Measurements from ENCODE around the gene FAU.

The FAU gene

GRCh38 chr11:65113361-65113756, 8.6 kb downstream of the FAU start:
- Histone ChIP-seq H3K4me1 (ENCODE audit: insufficient read depth, insufficient read length) (peaks cover 22% of the 10 kb centered on the region), H3K4me3 (ENCODE audit: insufficient read length, low read depth) (peak overlapping the region; percentile 78), H3K36me3 (ENCODE audit: insufficient read depth, insufficient read length, low read length) (peaks cover 55% of the 10 kb centered on the region), H3K9me3 (ENCODE audit: insufficient read depth, low read length) (no peaks in the 10 kb centered on the region), H3K9ac (ENCODE audit: insufficient read length, low read depth) (peak overlapping the region; percentile 74), H3K27me3 (ENCODE audit: insufficient read depth, insufficient read length) (no peaks in the 10 kb centered on the region)
- DNase-seq (ENCODE audit: low read depth, low spot score) = no peak
- TF ChIP-seq SUZ12 (IDR thresholded peaks at IDR 0.05; ENCODE audit: extremely low read depth, insufficient read depth, insufficient read length) (no peak), YY1 (IDR thresholded peaks at IDR 0.05; ENCODE audit: insufficient read depth, insufficient read length) (no peak), ZNF274 (IDR thresholded peaks at IDR 0.05; ENCODE audit: low read depth, low read length) (no peak)

DNA sequence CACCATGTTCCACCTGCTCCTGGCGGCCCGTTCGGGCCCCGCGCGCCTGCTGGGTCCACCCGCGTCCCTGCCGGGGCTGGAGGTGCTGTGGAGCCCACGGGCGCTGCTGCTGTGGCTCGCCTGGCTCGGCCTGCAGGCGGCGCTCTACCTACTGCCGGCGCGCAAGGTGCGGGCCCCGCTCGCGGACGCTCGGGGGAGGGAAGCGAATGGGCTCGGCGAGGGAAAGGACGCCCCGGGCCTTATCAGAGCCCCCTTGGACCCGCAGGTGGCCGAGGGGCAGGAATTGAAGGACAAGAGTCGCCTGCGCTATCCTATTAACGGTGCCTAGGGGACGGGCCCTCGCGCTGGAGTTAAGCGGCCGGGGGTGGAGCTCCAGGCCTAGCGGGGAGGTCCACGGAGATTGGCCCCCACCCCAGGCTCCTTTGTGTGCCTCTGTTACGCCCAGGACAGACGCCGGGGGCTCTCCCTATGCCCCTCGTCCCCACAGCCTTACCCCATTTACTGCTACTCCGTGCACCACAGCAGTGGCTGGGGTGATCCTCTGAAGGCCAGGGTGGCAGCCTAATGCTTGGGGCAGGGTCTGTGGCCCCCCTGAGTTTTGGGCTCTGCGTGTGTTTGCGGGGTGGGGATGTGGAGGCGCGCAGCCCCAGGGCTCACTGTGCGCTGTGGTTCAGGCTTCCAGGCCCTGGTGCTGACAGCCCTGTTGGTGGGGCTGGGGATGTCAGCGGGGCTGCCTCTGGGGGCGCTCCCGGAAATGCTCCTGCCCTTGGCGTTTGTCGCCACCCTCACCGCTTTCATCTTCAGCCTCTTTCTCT, 9.2 kb downstream of the FAU start:
- TF ChIP-seq YY1 (IDR thresholded peaks at IDR 0.05; ENCODE audit: insufficient read depth, insufficient read length) = no peak
- TF ChIP-seq ZNF274 (IDR thresholded peaks at IDR 0.05; ENCODE audit: low read depth, low read length) = no peak
- no peak for TF ChIP-seq SUZ12 (IDR thresholded peaks at IDR 0.05; ENCODE audit: extremely low read depth, insufficient read depth, insufficient read length)
- peak overlapping the region; percentile 74 for H3K9ac ChIP-seq (ENCODE audit: insufficient read length, low read depth)
- peaks cover 53% of the 10 kb centered on the region for H3K36me3 ChIP-seq (ENCODE audit: insufficient read depth, insufficient read length, low read length)
- H3K9me3 ChIP-seq (ENCODE audit: insufficient read depth, low read length) = no peaks in the 10 kb centered on the region
- no peak for DNase-seq (ENCODE audit: low read depth, low spot score)
- H3K4me1 ChIP-seq (ENCODE audit: insufficient read depth, insufficient read length) = peaks cover 22% of the 10 kb centered on the region
- peak overlapping the region; percentile 78 for H3K4me3 ChIP-seq (ENCODE audit: insufficient read length, low read depth)
- no peaks in the 10 kb centered on the region for H3K27me3 ChIP-seq (ENCODE audit: insufficient read depth, insufficient read length)

DNA sequence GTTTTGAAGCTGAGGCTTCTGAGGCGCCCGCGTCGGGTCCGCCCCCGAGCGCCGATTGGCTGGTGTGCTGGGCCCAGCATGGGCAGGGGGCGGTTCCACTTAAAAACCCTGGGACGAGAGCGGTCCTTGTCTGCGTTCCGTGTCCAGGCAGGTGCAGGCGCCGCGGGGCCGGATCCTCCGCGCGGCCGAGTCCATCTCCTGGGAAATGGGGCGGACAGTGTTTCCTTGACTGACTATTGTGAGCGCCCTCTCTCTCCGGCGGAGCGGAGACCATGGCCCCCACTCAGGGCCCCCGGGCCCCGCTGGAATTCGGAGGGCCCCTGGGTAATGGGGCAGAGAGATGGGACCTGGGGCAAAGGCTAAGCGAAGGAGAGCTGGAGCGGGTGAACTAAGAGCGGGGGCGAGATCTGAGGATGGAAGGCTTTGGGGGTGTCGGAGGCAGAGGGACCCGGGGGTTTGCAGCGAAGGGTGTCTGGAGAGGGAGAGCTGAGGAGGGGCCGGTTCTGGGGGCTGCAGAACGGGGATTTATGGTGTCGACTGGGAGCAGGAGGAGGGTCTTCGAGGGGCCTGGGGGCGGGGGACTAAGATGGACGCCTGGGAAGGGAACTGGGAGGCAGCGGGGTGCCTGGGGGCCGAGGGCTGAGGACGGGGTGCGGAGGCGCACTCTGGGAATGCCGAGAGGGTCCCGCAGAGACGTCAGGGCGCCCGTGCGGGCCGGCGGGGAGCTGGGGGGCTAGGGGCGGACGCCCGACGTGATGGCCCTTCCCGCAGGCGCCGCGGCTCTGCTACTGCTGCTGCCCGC, 10.0 kb downstream of the FAU start, which contains the start of gene TM7SF2:
TSS of gene TM7SF2 (plus strand) at position 129 of the 802 bp plus-strand sequence. CDS start at position 273, 144 bp downstream.
- Histone ChIP-seq H3K9me3 (ENCODE audit: insufficient read depth, low read length) (no peaks in the 10 kb centered on the region), H3K36me3 (ENCODE audit: insufficient read depth, insufficient read length, low read length) (peaks cover 61% of the 10 kb centered on the region), H3K27me3 (ENCODE audit: insufficient read depth, insufficient read length) (no peaks in the 10 kb centered on the region), H3K4me3 (ENCODE audit: insufficient read length, low read depth) (peak within 1 kb of the TSS; percentile 78), H3K9ac (ENCODE audit: insufficient read length, low read depth) (peak within 1 kb of the TSS; percentile 74), H3K4me1 (ENCODE audit: insufficient read depth, insufficient read length) (peaks cover 22% of the 10 kb centered on the region)
- DNase-seq (ENCODE audit: low read depth, low spot score) = peak; percentile 94
- TF ChIP-seq ZNF274 (IDR thresholded peaks at IDR 0.05; ENCODE audit: low read depth, low read length) (no peak), SUZ12 (IDR thresholded peaks at IDR 0.05; ENCODE audit: extremely low read depth, insufficient read depth, insufficient read length) (no peak), YY1 (IDR thresholded peaks at IDR 0.05; ENCODE audit: insufficient read depth, insufficient read length) (no peak)

- Histone ChIP-seq H3K9me3 (ENCODE audit: insufficient read depth, low read length) (no peaks in the 10 kb centered on the region), H3K9ac (ENCODE audit: insufficient read length, low read depth) (peak overlapping the region; percentile 46), H3K27me3 (ENCODE audit: insufficient read depth, insufficient read length) (no peaks in the 10 kb centered on the region), H3K36me3 (ENCODE audit: insufficient read depth, insufficient read length, low read length) (peaks cover 56% of the 10 kb centered on the region), H3K4me3 (ENCODE audit: insufficient read length, low read depth) (peak overlapping the region; percentile 78), H3K4me1 (ENCODE audit: insufficient read depth, insufficient read length) (peaks cover 18% of the 10 kb centered on the region)
- TF ChIP-seq YY1 (IDR thresholded peaks at IDR 0.05; ENCODE audit: insufficient read depth, insufficient read length) (no peak), SUZ12 (IDR thresholded peaks at IDR 0.05; ENCODE audit: extremely low read depth, insufficient read depth, insufficient read length) (no peak)
- no peak for DNase-seq (ENCODE audit: low read depth, low spot score)
Observed at GRCh38 chr11:65111159-65111743, 10.7 kb downstream of the FAU start.

- Histone ChIP-seq H3K9ac (ENCODE audit: insufficient read length, low read depth) (peak overlapping the region; percentile 54), H3K4me1 (ENCODE audit: insufficient read depth, insufficient read length) (peaks cover 14% of the 10 kb centered on the region), H3K36me3 (ENCODE audit: insufficient read depth, insufficient read length, low read length) (peaks cover 56% of the 10 kb centered on the region), H3K9me3 (ENCODE audit: insufficient read depth, low read length) (no peaks in the 10 kb centered on the region), H3K27me3 (ENCODE audit: insufficient read depth, insufficient read length) (no peaks in the 10 kb centered on the region), H3K4me3 (ENCODE audit: insufficient read length, low read depth) (no peak overlapping the region)
- TF ChIP-seq ZNF274 (IDR thresholded peaks at IDR 0.05; ENCODE audit: low read depth, low read length) (no peak), SUZ12 (IDR thresholded peaks at IDR 0.05; ENCODE audit: extremely low read depth, insufficient read depth, insufficient read length) (no peak), YY1 (IDR thresholded peaks at IDR 0.05; ENCODE audit: insufficient read depth, insufficient read length) (no peak)
- DNase-seq (ENCODE audit: low read depth, low spot score) = peak; percentile 79
Observed at GRCh38 chr11:65110354-65110861, 11.5 kb downstream of the FAU start.

DNA sequence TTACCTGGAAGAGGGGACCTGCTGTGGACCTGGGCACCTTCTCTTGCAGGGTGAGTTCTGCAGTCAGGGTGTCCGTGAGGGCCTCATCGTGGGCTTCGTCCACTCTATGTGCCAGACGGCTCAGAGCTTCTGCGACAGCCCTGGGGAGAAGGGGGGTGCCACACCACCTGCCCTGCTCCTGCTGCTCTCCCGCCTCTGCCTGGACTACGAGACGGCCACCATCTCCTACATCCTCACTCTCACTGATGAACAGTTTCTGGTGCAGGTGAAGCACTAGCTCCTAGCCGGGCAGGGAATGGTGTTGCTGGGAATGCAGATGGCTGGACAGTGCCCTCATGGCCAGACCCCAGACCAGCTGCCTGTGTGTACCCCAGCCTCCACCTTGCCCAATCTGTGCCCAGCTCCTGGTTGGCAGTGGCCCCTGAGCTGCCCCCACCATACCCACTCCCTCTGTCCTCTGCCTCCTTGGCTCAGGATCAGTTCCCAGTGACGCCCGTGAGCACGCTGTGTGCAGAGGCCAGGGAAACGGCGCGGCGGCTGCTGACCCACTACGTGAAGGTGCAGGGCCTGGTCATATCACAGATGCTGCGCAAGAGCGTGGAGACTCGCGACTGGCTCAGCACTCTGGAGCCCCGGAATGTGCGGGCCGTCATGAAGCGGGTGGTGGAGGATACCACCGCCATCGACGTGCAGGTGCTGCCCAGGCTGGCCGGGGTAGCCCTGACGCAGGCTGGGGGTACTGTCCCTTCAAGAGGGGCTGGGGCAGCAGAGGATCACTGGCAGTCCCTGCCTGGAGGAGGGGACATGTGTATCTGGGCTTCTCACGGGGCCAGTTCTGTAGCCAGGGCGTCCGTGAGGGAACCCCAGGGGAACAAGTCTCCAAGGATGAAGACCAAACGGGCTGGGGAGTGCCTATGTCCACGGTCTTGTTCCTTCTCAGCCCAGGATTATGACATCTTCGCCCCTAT, 12.4 kb downstream of the FAU start:
- no peak for DNase-seq (ENCODE audit: low read depth, low spot score)
- H3K27me3 ChIP-seq (ENCODE audit: insufficient read depth, insufficient read length) = no peaks in the 10 kb centered on the region
- H3K9me3 ChIP-seq (ENCODE audit: insufficient read depth, low read length) = no peaks in the 10 kb centered on the region
- TF ChIP-seq SUZ12 (IDR thresholded peaks at IDR 0.05; ENCODE audit: extremely low read depth, insufficient read depth, insufficient read length) = no peak
- no peak for TF ChIP-seq YY1 (IDR thresholded peaks at IDR 0.05; ENCODE audit: insufficient read depth, insufficient read length)
- no peak for TF ChIP-seq ZNF274 (IDR thresholded peaks at IDR 0.05; ENCODE audit: low read depth, low read length)
- H3K4me3 ChIP-seq (ENCODE audit: insufficient read length, low read depth) = no peak overlapping the region
- no peak overlapping the region for H3K9ac ChIP-seq (ENCODE audit: insufficient read length, low read depth)
- peaks cover 8% of the 10 kb centered on the region for H3K4me1 ChIP-seq (ENCODE audit: insufficient read depth, insufficient read length)
- H3K36me3 ChIP-seq (ENCODE audit: insufficient read depth, insufficient read length, low read length) = peaks cover 48% of the 10 kb centered on the region
